ENCODE measurements around the gene CTTN.

DNA sequence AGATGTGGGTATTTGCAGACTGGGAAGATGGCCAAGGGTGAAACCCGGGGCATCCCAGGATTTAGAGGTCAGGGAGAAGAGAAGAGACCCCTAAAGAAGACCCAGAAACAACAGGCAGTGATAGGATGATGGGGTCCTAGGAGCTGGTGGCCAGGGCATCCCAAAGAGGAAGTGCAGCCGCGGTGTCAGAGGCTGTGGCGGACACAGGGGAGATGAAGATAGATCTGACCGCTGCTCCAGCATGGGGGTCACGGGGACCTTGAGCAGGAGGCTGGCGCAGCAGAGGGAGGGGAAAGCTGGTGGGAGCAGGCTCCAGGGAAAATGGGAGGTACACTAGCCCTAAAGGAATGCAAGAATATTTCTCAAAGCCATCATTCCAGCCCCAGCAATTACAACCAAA, 47.3 kb downstream of the CTTN start:
- TF ChIP-seq PHB2 (IDR thresholded peaks at IDR 0.05; ENCODE audit: low read depth) (no peak), SETDB1 (IDR thresholded peaks at IDR 0.05; ENCODE audit: low read length) (no peak), POLR2A (conservative IDR thresholded peaks at IDR 0.05) (no peak)
- TF ChIP-seq, protein P1, sequence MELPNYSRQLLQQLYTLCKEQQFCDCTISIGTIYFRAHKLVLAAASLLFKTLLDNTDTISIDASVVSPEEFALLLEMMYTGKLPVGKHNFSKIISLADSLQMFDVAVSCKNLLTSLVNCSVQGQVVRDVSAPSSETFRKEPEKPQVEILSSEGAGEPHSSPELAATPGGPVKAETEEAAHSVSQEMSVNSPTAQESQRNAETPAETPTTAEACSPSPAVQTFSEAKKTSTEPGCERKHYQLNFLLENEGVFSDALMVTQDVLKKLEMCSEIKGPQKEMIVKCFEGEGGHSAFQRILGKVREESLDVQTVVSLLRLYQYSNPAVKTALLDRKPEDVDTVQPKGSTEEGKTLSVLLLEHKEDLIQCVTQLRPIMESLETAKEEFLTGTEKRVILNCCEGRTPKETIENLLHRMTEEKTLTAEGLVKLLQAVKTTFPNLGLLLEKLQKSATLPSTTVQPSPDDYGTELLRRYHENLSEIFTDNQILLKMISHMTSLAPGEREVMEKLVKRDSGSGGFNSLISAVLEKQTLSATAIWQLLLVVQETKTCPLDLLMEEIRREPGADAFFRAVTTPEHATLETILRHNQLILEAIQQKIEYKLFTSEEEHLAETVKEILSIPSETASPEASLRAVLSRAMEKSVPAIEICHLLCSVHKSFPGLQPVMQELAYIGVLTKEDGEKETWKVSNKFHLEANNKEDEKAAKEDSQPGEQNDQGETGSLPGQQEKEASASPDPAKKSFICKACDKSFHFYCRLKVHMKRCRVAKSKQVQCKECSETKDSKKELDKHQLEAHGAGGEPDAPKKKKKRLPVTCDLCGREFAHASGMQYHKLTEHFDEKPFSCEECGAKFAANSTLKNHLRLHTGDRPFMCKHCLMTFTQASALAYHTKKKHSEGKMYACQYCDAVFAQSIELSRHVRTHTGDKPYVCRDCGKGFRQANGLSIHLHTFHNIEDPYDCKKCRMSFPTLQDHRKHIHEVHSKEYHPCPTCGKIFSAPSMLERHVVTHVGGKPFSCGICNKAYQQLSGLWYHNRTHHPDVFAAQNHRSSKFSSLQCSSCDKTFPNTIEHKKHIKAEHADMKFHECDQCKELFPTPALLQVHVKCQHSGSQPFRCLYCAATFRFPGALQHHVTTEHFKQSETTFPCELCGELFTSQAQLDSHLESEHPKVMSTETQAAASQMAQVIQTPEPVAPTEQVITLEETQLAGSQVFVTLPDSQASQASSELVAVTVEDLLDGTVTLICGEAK (IDR thresholded peaks at IDR 0.05): no peak
- TF ChIP-seq, protein P1 (CRISPR knock-in tag; IDR thresholded peaks at IDR 0.05): no peak

Measured in K562 (cell line).